ENCODE results near the gene GAD2. TPM values are rescaled to one million over a fixed set of nuclear protein-coding genes. Genes with fewer than 3 reads are reported as not detected.
A peak's percentile ranks its signal among the peaks of the same experiment; 100 is the strongest.

The GAD2 gene
- total and polyA plus RNA-seq, 4 donors, result 5.6 to 31.5 (median 22.3) TPM

GRCh38 chr10:26205223-26205622, 11.4 kb upstream of the GAD2 start:
- no peaks in the 10 kb centered on the region for H3K9me3 ChIP-seq (ENCODE audit: control insufficient read depth, insufficient read depth, low read length)
- no CpG with 5 or more reads among the region's 2 CpGs for WGBS (ENCODE audit: insufficient coverage)
- H3K4me1 ChIP-seq (ENCODE audit: control insufficient read depth, insufficient read depth, low read length), result no peaks in the 10 kb centered on the region
- H3K27me3 ChIP-seq (ENCODE audit: control insufficient read depth, insufficient read depth, low read length), result peaks cover under 1% of the 10 kb centered on the region
- DNase-seq (ENCODE audit: low read depth in 4 of 6, low spot score in 6 of 6), result no peak
- no peaks in the 10 kb centered on the region for H3K36me3 ChIP-seq (ENCODE audit: control insufficient read depth, insufficient read depth, low read length)
- H3K27ac ChIP-seq (ENCODE audit: low read depth, low read length), result no peak overlapping the region
- H3K4me3 ChIP-seq (ENCODE audit: low read depth, low read length), result no peak overlapping the region

GRCh38 chr10:26211781-26212444, 4.7 kb upstream of the GAD2 start:
- Histone ChIP-seq H3K27ac (ENCODE audit: low read depth, low read length) (no peak overlapping the region), H3K27me3 (ENCODE audit: control insufficient read depth, insufficient read depth, low read length) (peaks cover 67% of the 10 kb centered on the region), H3K36me3 (ENCODE audit: control insufficient read depth, insufficient read depth, low read length) (no peaks in the 10 kb centered on the region), H3K4me3 (ENCODE audit: low read depth, low read length) (no peak overlapping the region), H3K4me1 (ENCODE audit: control insufficient read depth, insufficient read depth, low read length) (peaks cover 40% of the 10 kb centered on the region), H3K9me3 (ENCODE audit: control insufficient read depth, insufficient read depth, low read length) (no peaks in the 10 kb centered on the region)
- peak in 1 of 6 donors; percentile 16 for DNase-seq (ENCODE audit: low read depth in 4 of 6, low spot score in 6 of 6)
- WGBS (ENCODE audit: insufficient coverage), result 10% methylated on average over 35 of the region's 37 CpGs

GRCh38 chr10:26212511-26212910, 4.1 kb upstream of the GAD2 start:
- DNase-seq (ENCODE audit: low read depth in 4 of 6, low spot score in 6 of 6), result peak in 1 of 6 donors; percentile 36
- H3K27ac ChIP-seq (ENCODE audit: low read depth, low read length), result no peak overlapping the region
- 20% methylated on average over 12 of the region's 12 CpGs for WGBS (ENCODE audit: insufficient coverage)
- peaks cover 73% of the 10 kb centered on the region for H3K27me3 ChIP-seq (ENCODE audit: control insufficient read depth, insufficient read depth, low read length)
- H3K9me3 ChIP-seq (ENCODE audit: control insufficient read depth, insufficient read depth, low read length), result no peaks in the 10 kb centered on the region
- no peak overlapping the region for H3K4me3 ChIP-seq (ENCODE audit: low read depth, low read length)
- peaks cover 46% of the 10 kb centered on the region for H3K4me1 ChIP-seq (ENCODE audit: control insufficient read depth, insufficient read depth, low read length)
- no peaks in the 10 kb centered on the region for H3K36me3 ChIP-seq (ENCODE audit: control insufficient read depth, insufficient read depth, low read length)

- Histone ChIP-seq H3K27ac (ENCODE audit: low read depth, low read length) (no peak overlapping the region), H3K9me3 (ENCODE audit: control insufficient read depth, insufficient read depth, low read length) (no peaks in the 10 kb centered on the region), H3K4me3 (ENCODE audit: low read depth, low read length) (no peak overlapping the region), H3K4me1 (ENCODE audit: control insufficient read depth, insufficient read depth, low read length) (peaks cover 54% of the 10 kb centered on the region), H3K36me3 (ENCODE audit: control insufficient read depth, insufficient read depth, low read length) (no peaks in the 10 kb centered on the region), H3K27me3 (ENCODE audit: control insufficient read depth, insufficient read depth, low read length) (peaks cover 81% of the 10 kb centered on the region)
- 43% methylated on average over 10 of the region's 11 CpGs for WGBS (ENCODE audit: insufficient coverage)
- DNase-seq (ENCODE audit: low read depth in 4 of 6, low spot score in 6 of 6), result peak in 1 of 6 donors; percentile 12
Measured at GRCh38 chr10:26213157-26213800, 3.3 kb upstream of the GAD2 start.

- no CpG with 5 or more reads among the region's 7 CpGs for WGBS (ENCODE audit: insufficient coverage)
- H3K4me1 ChIP-seq (ENCODE audit: control insufficient read depth, insufficient read depth, low read length), result peaks cover 56% of the 10 kb centered on the region
- H3K27ac ChIP-seq (ENCODE audit: low read depth, low read length), result no peak overlapping the region
- no peaks in the 10 kb centered on the region for H3K36me3 ChIP-seq (ENCODE audit: control insufficient read depth, insufficient read depth, low read length)
- H3K4me3 ChIP-seq (ENCODE audit: low read depth, low read length), result no peak overlapping the region
- no peaks in the 10 kb centered on the region for H3K9me3 ChIP-seq (ENCODE audit: control insufficient read depth, insufficient read depth, low read length)
- H3K27me3 ChIP-seq (ENCODE audit: control insufficient read depth, insufficient read depth, low read length), result peaks cover 88% of the 10 kb centered on the region
- peak in 2 of 6 donors; percentile 44 to 88 for DNase-seq (ENCODE audit: low read depth in 4 of 6, low spot score in 6 of 6)
Measured at GRCh38 chr10:26214004-26214403, 2.6 kb upstream of the GAD2 start.

GRCh38 chr10:26214551-26215395, 1.8 kb upstream of the GAD2 start:
- Histone ChIP-seq H3K9me3 (ENCODE audit: control insufficient read depth, insufficient read depth, low read length) (no peaks in the 10 kb centered on the region), H3K27me3 (ENCODE audit: control insufficient read depth, insufficient read depth, low read length) (peaks cover 96% of the 10 kb centered on the region), H3K36me3 (ENCODE audit: control insufficient read depth, insufficient read depth, low read length) (no peaks in the 10 kb centered on the region), H3K4me1 (ENCODE audit: control insufficient read depth, insufficient read depth, low read length) (peaks cover 56% of the 10 kb centered on the region), H3K4me3 (ENCODE audit: low read depth, low read length) (peak overlapping the region; percentile 27), H3K27ac (ENCODE audit: low read depth, low read length) (peak overlapping the region; percentile 16)
- 8% methylated on average over 32 of the region's 34 CpGs for WGBS (ENCODE audit: insufficient coverage)
- DNase-seq (ENCODE audit: low read depth in 4 of 6, low spot score in 6 of 6), result peak in 2 of 6 donors; percentile 42 to 65

- peak in 2 of 6 donors; percentile 67 to 84 for DNase-seq (ENCODE audit: low read depth in 4 of 6, low spot score in 6 of 6)
- peak overlapping the region; percentile 27 for H3K4me3 ChIP-seq (ENCODE audit: low read depth, low read length)
- peaks cover 100% of the 10 kb centered on the region for H3K27me3 ChIP-seq (ENCODE audit: control insufficient read depth, insufficient read depth, low read length)
- WGBS (ENCODE audit: insufficient coverage), result under 1% methylated on average over 24 of the region's 31 CpGs
- H3K9me3 ChIP-seq (ENCODE audit: control insufficient read depth, insufficient read depth, low read length), result no peaks in the 10 kb centered on the region
- H3K4me1 ChIP-seq (ENCODE audit: control insufficient read depth, insufficient read depth, low read length), result peaks cover 56% of the 10 kb centered on the region
- H3K36me3 ChIP-seq (ENCODE audit: control insufficient read depth, insufficient read depth, low read length), result no peaks in the 10 kb centered on the region
- peak overlapping the region; percentile 16 for H3K27ac ChIP-seq (ENCODE audit: low read depth, low read length)
Measured at GRCh38 chr10:26215396-26215934, 1.1 kb upstream of the GAD2 start.

- Histone ChIP-seq H3K27me3 (ENCODE audit: control insufficient read depth, insufficient read depth, low read length) (peaks cover 98% of the 10 kb centered on the region), H3K9me3 (ENCODE audit: control insufficient read depth, insufficient read depth, low read length) (no peaks in the 10 kb centered on the region), H3K4me3 (ENCODE audit: low read depth, low read length) (peak overlapping the region; percentile 27), H3K27ac (ENCODE audit: low read depth, low read length) (peak overlapping the region; percentile 16), H3K36me3 (ENCODE audit: control insufficient read depth, insufficient read depth, low read length) (no peaks in the 10 kb centered on the region), H3K4me1 (ENCODE audit: control insufficient read depth, insufficient read depth, low read length) (peaks cover 56% of the 10 kb centered on the region)
- peak in 2 of 6 donors; percentile 82 to 93 for DNase-seq (ENCODE audit: low read depth in 4 of 6, low spot score in 6 of 6)
- 0% methylated on average over 57 of the region's 57 CpGs for WGBS (ENCODE audit: insufficient coverage)
Measured at GRCh38 chr10:26215935-26216584, 514 bp upstream of the GAD2 start.
